Measurements from ENCODE around the gene IL1RAPL2. TPM values are rescaled to one million over a fixed set of nuclear protein-coding genes. Genes with fewer than 3 reads are reported as not detected.

IL1RAPL2 gene
- polyA plus RNA-seq, 2 of the 4 experiments (the other 2 are of a cell fraction), result not detected

- Histone ChIP-seq H3K4me1 (no peaks in the 10 kb centered on the region), H3K4me3 (no peak overlapping the region), H3K27ac (no peak overlapping the region), H3K4me2 (no peak overlapping the region), H3K9me3 (no peaks in the 10 kb centered on the region)
- DNase-seq (ENCODE audit: low read depth in 1 of 2, low spot score in 1 of 2) (no peak), FAIRE-seq (no peak), ATAC-seq (no peak)
- ChIA-PET POLR2A (no interaction called here), CTCF (no interaction called here)
- TF ChIP-seq RAD21 (conservative IDR thresholded peaks at IDR 0.05 in 1 of 2, IDR thresholded peaks at IDR 0.05 in 1 of 2), result no peak
- TF ChIP-seq MAZ (IDR thresholded peaks at IDR 0.05; ENCODE audit: borderline replicate concordance, low read depth, low read length), result no peak
- no peak for TF ChIP-seq ZC3H11A (IDR thresholded peaks at IDR 0.05)
- TF ChIP-seq CBX2 (IDR thresholded peaks at IDR 0.05; ENCODE audit: borderline replicate concordance, low read depth), result no peak
- TF ChIP-seq TFCP2L1 (CRISPR knock-in tag; IDR thresholded peaks at IDR 0.05), result no peak
- no peak for TF ChIP-seq HEYL (CRISPR knock-in tag; IDR thresholded peaks at IDR 0.05)
- TF ChIP-seq, protein P1, sequence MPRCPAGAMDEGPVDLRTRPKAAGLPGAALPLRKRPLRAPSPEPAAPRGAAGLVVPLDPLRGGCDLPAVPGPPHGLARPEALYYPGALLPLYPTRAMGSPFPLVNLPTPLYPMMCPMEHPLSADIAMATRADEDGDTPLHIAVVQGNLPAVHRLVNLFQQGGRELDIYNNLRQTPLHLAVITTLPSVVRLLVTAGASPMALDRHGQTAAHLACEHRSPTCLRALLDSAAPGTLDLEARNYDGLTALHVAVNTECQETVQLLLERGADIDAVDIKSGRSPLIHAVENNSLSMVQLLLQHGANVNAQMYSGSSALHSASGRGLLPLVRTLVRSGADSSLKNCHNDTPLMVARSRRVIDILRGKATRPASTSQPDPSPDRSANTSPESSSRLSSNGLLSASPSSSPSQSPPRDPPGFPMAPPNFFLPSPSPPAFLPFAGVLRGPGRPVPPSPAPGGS (IDR thresholded peaks at IDR 0.05), result no peak
- no peak for TF ChIP-seq CHD4 (IDR thresholded peaks at IDR 0.05; ENCODE audit: borderline replicate concordance)
- no peak for TF ChIP-seq HDAC2 (IDR thresholded peaks at IDR 0.05)
- TF ChIP-seq FOSL2 (IDR thresholded peaks at IDR 0.05), result no peak
- no peak for TF ChIP-seq FOSL2 (CRISPR knock-in tag; IDR thresholded peaks at IDR 0.05)
- no peak for TF ChIP-seq CEBPB (IDR thresholded peaks at IDR 0.05)
- no peak for TF ChIP-seq RCOR1 (IDR thresholded peaks at IDR 0.05; ENCODE audit: low read depth, low read length)
- TF ChIP-seq SMC3 (IDR thresholded peaks at IDR 0.05), result no peak
- TF ChIP-seq CHD2 (IDR thresholded peaks at IDR 0.05; ENCODE audit: low read length, partially characterized antibody), result no peak
- 0% methylated on average over 1 of the region's 1 CpG for WGBS (ENCODE audit: missing lambda C conversion rate)
These were observed 406.7 kb downstream of the IL1RAPL2 start for GRCh38 chrX:104972737-104973136.

DNA sequence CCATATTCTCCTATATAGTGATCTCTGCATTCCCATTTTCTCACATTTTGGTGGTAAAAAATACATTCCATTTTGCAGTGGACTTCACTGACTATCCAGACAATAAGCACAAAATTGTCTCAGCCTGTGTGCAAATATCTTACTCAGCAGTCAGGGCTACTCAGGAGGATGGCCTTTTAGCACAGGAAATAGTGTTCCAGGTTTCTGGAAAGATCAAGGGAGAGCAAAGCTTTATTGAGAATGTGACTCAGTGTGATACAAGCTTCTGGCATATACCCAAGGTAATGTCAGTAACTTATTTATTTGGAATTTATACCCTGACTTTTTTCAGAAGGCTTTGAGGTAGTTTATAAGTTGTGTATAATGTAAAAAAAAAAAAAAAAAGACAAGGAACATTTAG, 421.1 kb downstream of the IL1RAPL2 start:
- no peak overlapping the region for H3K4me3 ChIP-seq
- ATAC-seq (no peak), FAIRE-seq (no peak), DNase-seq (ENCODE audit: low read depth in 1 of 2, low spot score in 1 of 2) (no peak)
- no peaks in the 10 kb centered on the region for H3K4me1 ChIP-seq
- H3K4me2 ChIP-seq, result no peak overlapping the region
- H3K27ac ChIP-seq, result no peak overlapping the region
- TF ChIP-seq EHF (CRISPR knock-in tag; IDR thresholded peaks at IDR 0.05) (no peak), MAFK (IDR thresholded peaks at IDR 0.05; ENCODE audit: partially characterized antibody) (no peak), POLR2A (IDR thresholded peaks at IDR 0.05; ENCODE audit: low read length) (no peak), SMC3 (IDR thresholded peaks at IDR 0.05) (no peak), ATOH8 (CRISPR knock-in tag; IDR thresholded peaks at IDR 0.05; ENCODE audit: low read depth) (no peak), MYC (IDR thresholded peaks at IDR 0.05; ENCODE audit: borderline replicate concordance, low read length) (no peak), POLR2AphosphoS2 (conservative IDR thresholded peaks at IDR 0.05; ENCODE audit: low read length) (no peak), REST (IDR thresholded peaks at IDR 0.05) (no peak), TP53 (CRISPR knock-in tag; IDR thresholded peaks at IDR 0.05) (no peak), FOSL2 (IDR thresholded peaks at IDR 0.05) (no peak), FOSL2 (CRISPR knock-in tag; IDR thresholded peaks at IDR 0.05) (no peak), ZFP36 (IDR thresholded peaks at IDR 0.05; ENCODE audit: borderline replicate concordance, partially characterized antibody) (no peak), FOSB (CRISPR knock-in tag; IDR thresholded peaks at IDR 0.05) (no peak), ZNF302 (CRISPR knock-in tag; IDR thresholded peaks at IDR 0.05) (no peak), HES2 (IDR thresholded peaks at IDR 0.05) (no peak), CBX2 (IDR thresholded peaks at IDR 0.05; ENCODE audit: borderline replicate concordance, low read depth) (no peak), HOXB5 (CRISPR knock-in tag; IDR thresholded peaks at IDR 0.05) (no peak), EP300 (IDR thresholded peaks at IDR 0.05) (no peak)
- TF ChIP-seq, protein P2, sequence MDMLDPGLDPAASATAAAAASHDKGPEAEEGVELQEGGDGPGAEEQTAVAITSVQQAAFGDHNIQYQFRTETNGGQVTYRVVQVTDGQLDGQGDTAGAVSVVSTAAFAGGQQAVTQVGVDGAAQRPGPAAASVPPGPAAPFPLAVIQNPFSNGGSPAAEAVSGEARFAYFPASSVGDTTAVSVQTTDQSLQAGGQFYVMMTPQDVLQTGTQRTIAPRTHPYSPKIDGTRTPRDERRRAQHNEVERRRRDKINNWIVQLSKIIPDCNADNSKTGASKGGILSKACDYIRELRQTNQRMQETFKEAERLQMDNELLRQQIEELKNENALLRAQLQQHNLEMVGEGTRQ (IDR thresholded peaks at IDR 0.05), result no peak
- TF ChIP-seq, protein P1 (IDR thresholded peaks at IDR 0.05), result no peak
- ChIA-PET CTCF (no interaction called here), POLR2A (no interaction called here)
- no peaks in the 10 kb centered on the region for H3K9me3 ChIP-seq
